Stimulated activated CD4-positive, alpha-beta T cell treated with anti-CD3 and anti-CD28 coated beads, TNF-alpha, amount 100 ng/mL, for 48 hours (primary cell): ENCODE measurements around the gene TUBA3D.
"Not testable (repeated sequence)": the region's sequence is repeated elsewhere in the genome, so short reads cannot be mapped to it uniquely, and the experiment has no call there.

ENCODE experiments used
- DNase-seq, 3 donors: peaks; one replicate each; pipeline ENCODE4 v3.0.0-alpha.2; 2020; ENCODE audit warnings: low read depth in 3 of 3

The TUBA3D gene

GRCh38 chr2:131475831-131476230, at the start of gene TUBA3D:
TUBA3D (plus strand) TSS chr2:131476119; CDS start chr2:131476200, 81 bp downstream.
- no peak for DNase-seq

DNA sequence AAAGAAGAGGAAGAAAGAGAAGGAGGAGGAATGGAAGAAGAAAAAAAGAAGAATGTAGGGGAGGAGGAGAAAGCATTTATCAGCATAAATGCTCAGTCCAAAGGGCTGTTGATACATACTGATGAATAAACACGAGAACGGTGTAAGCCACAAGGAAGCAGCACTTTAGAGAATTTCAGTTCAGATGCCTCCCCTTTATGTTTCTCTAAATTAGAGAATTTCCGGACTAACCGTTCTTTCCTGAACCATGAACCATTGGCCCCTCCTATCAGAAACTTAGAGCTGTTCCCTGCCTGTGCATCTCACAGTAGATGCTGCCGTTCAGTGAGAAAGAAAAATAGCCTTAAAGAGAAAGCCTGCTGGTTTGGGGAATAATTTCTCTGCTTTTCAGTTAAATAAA, 49.2 kb upstream of the TUBA3D start:
- no peak for DNase-seq

- DNase-seq, result no peak
Observed at GRCh38 chr2:131431336-131431735, 44.6 kb upstream of the TUBA3D start.

DNA sequence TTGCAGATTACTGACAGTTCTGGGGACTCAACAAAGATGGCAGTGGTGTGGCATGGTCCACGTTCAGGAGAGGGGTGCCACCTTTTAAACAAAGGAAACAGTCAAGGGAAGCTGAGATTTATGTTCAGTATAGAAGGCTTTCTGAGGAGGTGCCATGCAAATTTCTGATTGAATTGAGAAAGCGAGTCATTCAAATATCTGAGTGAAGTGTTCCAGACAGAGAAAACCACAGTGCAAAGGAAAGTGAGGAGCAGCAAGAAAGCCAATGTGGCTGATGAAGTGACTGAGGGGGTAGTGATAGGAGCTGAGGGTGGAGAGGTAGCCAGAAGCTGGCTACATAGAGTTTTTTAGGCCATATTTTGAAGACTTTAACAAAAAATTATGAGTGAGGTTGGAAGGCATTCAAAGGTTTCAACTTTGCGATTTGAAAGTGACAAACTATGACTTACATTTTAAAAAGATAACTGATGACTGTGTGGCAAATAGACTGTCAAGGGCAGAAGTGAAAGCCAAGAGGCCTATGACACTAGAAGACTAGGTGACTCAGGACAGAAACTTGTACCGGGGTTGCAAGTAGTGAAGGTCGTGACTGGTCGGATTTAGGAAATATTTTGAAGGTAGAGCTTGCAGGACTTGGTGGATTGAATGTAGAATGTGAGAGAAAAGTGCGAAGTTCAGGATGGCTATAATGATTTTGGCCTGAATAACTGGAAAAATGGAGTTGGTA, 35.0 kb upstream of the TUBA3D start:
- not testable (repeated sequence) for DNase-seq

GRCh38 chr2:131444736-131445514, 31.0 kb upstream of the TUBA3D start:
- DNase-seq, result not testable (repeated sequence)

DNA sequence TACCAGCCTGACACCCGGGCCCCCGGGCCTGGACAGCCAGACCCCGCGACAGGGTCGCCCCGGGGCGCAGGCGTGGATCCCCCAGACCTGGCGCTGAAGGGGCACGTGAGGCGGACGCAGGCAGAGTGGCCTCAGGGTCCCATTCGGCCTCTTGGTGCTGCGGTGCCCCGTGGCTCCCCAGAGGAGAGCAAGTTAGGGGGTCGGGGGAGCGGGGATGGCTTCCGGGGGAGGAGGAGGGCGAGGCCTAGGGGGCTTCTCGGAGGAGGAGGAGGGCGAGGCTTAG, 30.5 kb upstream of the TUBA3D start:
- not testable (repeated sequence) for DNase-seq

DNA sequence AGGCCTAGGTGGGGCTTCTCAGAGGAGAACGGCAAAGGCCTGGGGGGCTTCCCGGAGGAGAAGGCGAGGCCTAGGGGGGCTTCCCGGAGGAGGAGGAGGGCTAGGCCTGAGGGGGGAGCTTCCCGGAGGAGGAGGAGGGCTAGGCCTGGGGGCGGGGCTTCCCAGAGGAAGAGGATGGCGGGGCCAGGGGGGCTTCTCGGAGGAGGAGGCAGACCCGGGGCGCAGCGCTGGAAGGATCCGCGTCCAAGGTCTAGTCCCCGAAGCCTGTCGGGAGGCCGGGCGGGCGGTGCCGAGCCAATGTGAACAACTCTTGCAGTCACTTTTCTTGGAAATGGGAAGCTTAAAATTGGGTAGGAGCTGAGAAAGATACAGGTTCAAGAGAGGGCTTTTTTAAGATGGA, 30.0 kb upstream of the TUBA3D start:
- no peak for DNase-seq

- DNase-seq, result not testable (repeated sequence)
Observed at GRCh38 chr2:131447981-131448380, 27.9 kb upstream of the TUBA3D start.

DNA sequence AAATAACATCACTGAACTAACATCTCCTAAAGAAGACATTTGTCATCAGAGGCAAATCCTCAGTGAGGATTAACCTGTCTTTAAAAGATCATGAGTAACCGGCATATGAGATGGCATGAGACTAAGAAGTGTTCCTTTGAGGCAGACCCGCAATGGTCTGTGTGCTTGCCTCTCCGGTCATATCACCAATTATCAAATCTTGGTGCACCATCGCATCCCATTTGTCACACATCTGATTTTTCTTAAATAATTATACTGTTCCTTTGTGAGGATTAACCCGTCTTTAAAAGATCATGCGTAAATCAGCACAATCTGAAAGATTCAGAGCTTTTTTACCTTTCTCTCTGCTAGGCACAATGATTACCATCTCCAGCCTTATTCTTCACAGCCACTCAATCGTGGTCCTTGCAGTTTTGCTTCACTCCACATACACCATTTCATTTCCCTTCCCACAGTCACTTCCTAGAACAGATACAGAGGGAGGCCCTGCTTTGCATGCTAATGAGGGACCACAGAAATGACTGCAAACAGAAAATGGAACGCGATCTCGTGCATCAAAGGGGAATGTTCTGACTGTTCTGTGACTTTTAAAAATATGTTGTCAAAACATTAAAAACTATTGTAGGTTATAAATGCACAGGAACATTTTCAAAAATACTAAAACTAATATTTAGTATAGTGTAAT, 24.5 kb upstream of the TUBA3D start:
- DNase-seq, result not testable (repeated sequence)

DNA sequence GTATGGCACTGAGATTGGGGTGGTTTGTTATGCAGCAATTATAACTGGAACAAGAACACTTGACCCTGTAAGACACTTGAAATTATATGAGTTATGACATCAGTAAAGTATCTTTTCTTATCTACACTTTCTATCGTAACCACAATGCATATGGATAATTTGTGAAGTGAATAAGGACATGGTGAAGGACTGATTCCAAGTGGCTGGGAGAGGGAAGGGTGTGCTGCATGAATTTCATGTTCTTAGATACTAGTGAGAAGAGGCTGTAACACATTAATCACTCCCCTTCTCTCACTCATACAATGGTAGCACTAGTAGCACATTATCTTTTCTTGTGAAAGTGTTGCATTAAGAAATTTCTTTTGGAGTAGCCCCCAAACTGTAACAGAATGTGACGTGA, 21.0 kb upstream of the TUBA3D start:
- not testable (repeated sequence) for DNase-seq

DNA sequence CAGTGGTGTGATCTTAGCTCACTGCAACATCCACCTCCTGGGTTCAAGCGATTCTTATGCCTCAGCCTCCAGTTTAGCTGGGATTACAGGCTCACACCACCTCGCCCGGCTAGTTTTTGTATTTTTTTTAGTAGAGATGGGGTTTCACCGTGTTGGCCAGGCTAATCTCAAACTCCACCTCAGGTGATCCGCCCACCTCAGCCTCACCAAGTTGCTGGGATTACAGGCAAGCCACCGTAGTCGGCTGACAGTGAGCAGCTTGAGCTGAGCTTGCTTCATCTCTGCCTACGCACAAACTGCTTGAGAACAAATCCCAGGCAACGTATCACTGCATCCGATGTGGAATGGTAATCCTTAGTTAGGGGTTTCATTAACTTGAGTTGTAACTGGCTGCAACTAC, 8.2 kb upstream of the TUBA3D start:
- DNase-seq, result not testable (repeated sequence)

GRCh38 chr2:131470944-131471343, 5.0 kb upstream of the TUBA3D start:
- DNase-seq, result not testable (repeated sequence)

GRCh38 chr2:131471624-131472023, 4.3 kb upstream of the TUBA3D start:
- not testable (repeated sequence) for DNase-seq

DNA sequence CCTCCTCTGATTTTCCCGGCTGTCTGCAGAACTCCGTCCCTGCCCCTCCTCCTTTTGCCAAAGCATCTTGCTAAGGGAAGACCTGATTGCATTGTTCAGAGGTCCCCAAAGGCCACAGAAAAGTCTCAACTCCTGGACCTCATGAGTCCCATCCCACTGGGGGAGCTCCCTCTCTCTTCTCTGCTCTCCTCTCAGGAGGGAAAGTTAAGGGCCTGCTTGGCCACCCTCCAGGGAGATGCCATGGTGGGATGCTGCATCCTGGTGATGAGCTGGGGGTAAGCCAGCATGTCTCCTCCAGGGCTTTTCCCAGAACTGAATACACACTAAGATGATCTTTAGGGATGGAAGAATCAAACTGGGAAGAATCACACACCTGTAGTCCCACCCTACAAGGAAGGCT, 2.7 kb upstream of the TUBA3D start:
- not testable (repeated sequence) for DNase-seq

DNA sequence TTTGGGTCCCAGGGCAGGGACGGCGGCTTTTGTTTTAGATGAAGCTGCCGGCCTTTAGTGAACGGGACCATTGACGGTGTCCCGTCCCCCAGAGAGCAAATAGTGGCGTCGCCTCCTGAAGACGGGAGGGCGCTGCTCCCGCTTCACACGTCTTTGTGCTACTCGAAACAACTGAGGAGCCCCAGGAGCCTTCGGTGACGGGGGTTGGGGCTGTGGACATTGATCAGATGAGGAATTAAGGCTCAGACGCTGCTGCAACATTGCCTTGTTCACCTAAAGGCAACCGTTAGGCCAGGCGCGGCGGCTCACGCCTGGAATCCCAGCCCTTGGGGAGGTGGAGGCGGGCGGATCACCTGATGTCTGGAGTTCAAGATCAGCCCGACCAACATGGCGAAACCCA, 444 bp downstream of the TUBA3D start:
- not testable (repeated sequence) for DNase-seq

- not testable (repeated sequence) for DNase-seq
Observed at GRCh38 chr2:131477227-131477626, 1.3 kb downstream of the TUBA3D start.

- DNase-seq, result not testable (repeated sequence)
Observed at GRCh38 chr2:131478074-131478849, 2.3 kb downstream of the TUBA3D start.

GRCh38 chr2:131478850-131479461, 3.0 kb downstream of the TUBA3D start:
- DNase-seq, result not testable (repeated sequence)

- not testable (repeated sequence) for DNase-seq
Observed at GRCh38 chr2:131480351-131480750, 4.4 kb downstream of the TUBA3D start.

DNA sequence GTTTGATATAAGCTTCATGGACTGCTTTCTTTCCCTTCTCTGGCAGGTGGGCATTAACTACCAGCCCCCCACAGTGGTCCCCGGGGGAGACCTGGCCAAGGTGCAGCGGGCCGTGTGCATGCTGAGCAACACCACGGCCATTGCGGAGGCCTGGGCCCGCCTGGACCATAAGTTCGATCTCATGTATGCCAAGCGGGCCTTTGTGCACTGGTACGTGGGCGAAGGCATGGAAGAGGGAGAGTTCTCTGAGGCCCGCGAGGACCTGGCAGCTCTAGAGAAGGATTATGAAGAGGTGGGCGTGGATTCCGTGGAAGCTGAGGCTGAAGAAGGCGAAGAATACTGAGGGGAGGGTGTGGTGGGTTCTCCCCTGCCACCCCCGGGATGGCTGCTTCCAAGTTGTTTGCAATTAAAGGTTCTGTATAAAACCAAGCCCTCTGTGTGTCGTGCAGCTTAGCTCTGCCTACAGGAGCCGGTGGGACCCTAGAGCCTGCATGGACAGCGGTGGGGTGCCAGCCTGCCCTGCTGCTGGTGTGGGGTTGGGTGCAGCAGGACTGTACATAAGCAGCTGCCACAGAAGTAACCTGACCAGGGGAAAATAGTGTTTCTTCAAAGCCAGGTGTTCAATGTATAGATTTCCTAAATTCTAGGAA, 6.7 kb downstream of the TUBA3D start:
- DNase-seq, result not testable (repeated sequence)
